ENCODE measurements around the gene UMAD1.

DNA sequence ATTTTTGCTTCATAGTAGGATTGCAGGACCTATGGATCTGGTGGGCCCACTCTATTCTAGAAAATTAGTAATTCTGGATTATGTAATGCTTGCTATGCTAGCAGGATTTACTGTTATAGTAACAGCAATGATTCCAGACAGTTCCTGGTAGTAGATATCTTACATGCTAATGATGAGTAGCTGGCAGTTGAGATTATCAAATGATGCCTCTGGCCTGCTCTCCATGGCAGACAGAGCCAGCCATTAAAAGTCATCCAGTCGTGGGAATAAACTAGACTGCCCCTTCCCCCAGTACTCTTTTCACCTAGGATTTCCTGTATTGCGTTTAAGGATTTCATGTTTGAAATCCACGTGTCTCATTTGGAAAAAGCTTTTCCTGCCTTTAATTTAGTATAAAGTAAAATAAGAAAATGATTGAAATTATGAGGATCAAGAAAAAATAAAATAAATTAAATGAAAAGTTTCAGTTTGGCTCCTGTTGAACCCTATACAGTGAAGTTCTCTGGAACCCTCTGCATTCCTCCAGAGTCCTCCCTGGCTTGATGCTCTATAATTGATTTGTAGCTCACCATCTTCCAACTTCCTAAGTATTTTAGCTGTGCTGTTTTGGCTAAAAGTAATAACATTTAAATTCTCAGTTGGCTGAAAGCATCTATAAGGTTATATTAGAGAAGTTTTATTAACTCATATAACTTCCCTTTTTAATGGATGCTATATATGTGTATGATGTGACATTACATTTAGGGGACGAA, 14.6 kb downstream of the UMAD1 start:
- TF ChIP-seq, protein P1, sequence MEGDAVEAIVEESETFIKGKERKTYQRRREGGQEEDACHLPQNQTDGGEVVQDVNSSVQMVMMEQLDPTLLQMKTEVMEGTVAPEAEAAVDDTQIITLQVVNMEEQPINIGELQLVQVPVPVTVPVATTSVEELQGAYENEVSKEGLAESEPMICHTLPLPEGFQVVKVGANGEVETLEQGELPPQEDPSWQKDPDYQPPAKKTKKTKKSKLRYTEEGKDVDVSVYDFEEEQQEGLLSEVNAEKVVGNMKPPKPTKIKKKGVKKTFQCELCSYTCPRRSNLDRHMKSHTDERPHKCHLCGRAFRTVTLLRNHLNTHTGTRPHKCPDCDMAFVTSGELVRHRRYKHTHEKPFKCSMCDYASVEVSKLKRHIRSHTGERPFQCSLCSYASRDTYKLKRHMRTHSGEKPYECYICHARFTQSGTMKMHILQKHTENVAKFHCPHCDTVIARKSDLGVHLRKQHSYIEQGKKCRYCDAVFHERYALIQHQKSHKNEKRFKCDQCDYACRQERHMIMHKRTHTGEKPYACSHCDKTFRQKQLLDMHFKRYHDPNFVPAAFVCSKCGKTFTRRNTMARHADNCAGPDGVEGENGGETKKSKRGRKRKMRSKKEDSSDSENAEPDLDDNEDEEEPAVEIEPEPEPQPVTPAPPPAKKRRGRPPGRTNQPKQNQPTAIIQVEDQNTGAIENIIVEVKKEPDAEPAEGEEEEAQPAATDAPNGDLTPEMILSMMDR (IDR thresholded peaks at IDR 0.05): no peak
- no peak for TF ChIP-seq POLR2A (IDR thresholded peaks at IDR 0.05)

Measured in vagina (tissue), 2 donors.